GM21786 (cell line): ENCODE results near the gene PDE4B.
A peak's percentile ranks its signal among the peaks of the same experiment; 100 is the strongest.
"Not testable (repeated sequence)": the region's sequence is repeated elsewhere in the genome, so short reads cannot be mapped to it uniquely, and the experiment has no call there.

Source experiments
- ATAC-seq: cut with Tn5 transposase; IDR thresholded peaks from one replicate; pipeline ENCODE4 v1.9.1; 2021; ENCODE audit not compliant: unreplicated experiment

The PDE4B gene

GRCh38 chr1:65949230-65949626, 156.5 kb downstream of the PDE4B start:
- no peak for ATAC-seq

GRCh38 chr1:65949933-65950332, 157.2 kb downstream of the PDE4B start:
- ATAC-seq: no peak

GRCh38 chr1:65952696-65953095, 160.0 kb downstream of the PDE4B start:
- ATAC-seq: no peak

GRCh38 chr1:65953170-65953569, 160.5 kb downstream of the PDE4B start:
- ATAC-seq: no peak

GRCh38 chr1:65955071-65955470, 162.4 kb downstream of the PDE4B start:
- ATAC-seq: no peak

GRCh38 chr1:65955503-65955902, 162.8 kb downstream of the PDE4B start:
- ATAC-seq: no peak

GRCh38 chr1:65958561-65959350, 166.1 kb downstream of the PDE4B start:
- ATAC-seq: peak; percentile 62

GRCh38 chr1:65959896-65960567, 167.3 kb downstream of the PDE4B start:
- ATAC-seq: no peak

GRCh38 chr1:65963156-65963888, 170.6 kb downstream of the PDE4B start:
- no peak for ATAC-seq

- no peak for ATAC-seq
These were observed 171.4 kb downstream of the PDE4B start for GRCh38 chr1:65964123-65964522.

GRCh38 chr1:65965112-65965996, 172.7 kb downstream of the PDE4B start:
- ATAC-seq: no peak

GRCh38 chr1:65967492-65967891, 174.8 kb downstream of the PDE4B start:
- ATAC-seq: not testable (repeated sequence)

- ATAC-seq: no peak
These were observed 178.9 kb downstream of the PDE4B start for GRCh38 chr1:65971547-65971946.

- ATAC-seq: no peak
These were observed 183.0 kb downstream of the PDE4B start for GRCh38 chr1:65975708-65976107.

GRCh38 chr1:65979136-65980044, 186.7 kb downstream of the PDE4B start:
- ATAC-seq: no peak

- no peak for ATAC-seq
These were observed 187.5 kb downstream of the PDE4B start for GRCh38 chr1:65980237-65980636.

- no peak for ATAC-seq
These were observed 190.8 kb downstream of the PDE4B start for GRCh38 chr1:65983500-65983899.

- ATAC-seq: no peak
These were observed 192.8 kb downstream of the PDE4B start for GRCh38 chr1:65985393-65986066.

GRCh38 chr1:65986146-65986545, 193.5 kb downstream of the PDE4B start:
- ATAC-seq: no peak
